Skeletal muscle cell (primary cell): ENCODE results near the gene AAK1.
"Not testable (repeated sequence)": the region's sequence is repeated elsewhere in the genome, so short reads cannot be mapped to it uniquely, and the experiment has no call there.

Source experiments
- DNase-seq: peaks from one replicate; pipeline ENCODE4 v3.0.0-alpha.2; 2010; ENCODE audit warnings: low read depth
- H3K4me3 ChIP-seq: 2 replicates; pipeline ENCODE4 v1.5.1; 2011; ENCODE audit warnings: low read depth, mild to moderate bottlenecking, control low read depth, low read length, moderate library complexity

The AAK1 gene

GRCh38 chr2:69629921-69630608 lies 13.5 kb downstream of the AAK1 start:
- no peak overlapping the region for H3K4me3 ChIP-seq
- DNase-seq = no peak

- H3K4me3 ChIP-seq = no peak overlapping the region
- DNase-seq = no peak
Measured at GRCh38 chr2:69628325-69629021, 15.1 kb downstream of the AAK1 start.

- no peak for DNase-seq
Measured at GRCh38 chr2:69625078-69625795, 18.3 kb downstream of the AAK1 start.

GRCh38 chr2:69624611-69625010 lies 18.9 kb downstream of the AAK1 start:
- no peak for DNase-seq
- no peak overlapping the region for H3K4me3 ChIP-seq

More at GRCh38 chr2:69625078-69625795, 18.3 kb downstream of the AAK1 start:
- H3K4me3 ChIP-seq = no peak overlapping the region

GRCh38 chr2:69624131-69624530 lies 19.4 kb downstream of the AAK1 start:
- no peak for DNase-seq
- no peak overlapping the region for H3K4me3 ChIP-seq

- H3K4me3 ChIP-seq = no peak overlapping the region
- no peak for DNase-seq
Measured at GRCh38 chr2:69623236-69623635, 20.3 kb downstream of the AAK1 start.

GRCh38 chr2:69622805-69623204 lies 20.7 kb downstream of the AAK1 start:
- not testable (repeated sequence) for DNase-seq, H3K4me3 ChIP-seq

- not testable (repeated sequence) for DNase-seq, H3K4me3 ChIP-seq
Measured at GRCh38 chr2:69622017-69622540, 21.5 kb downstream of the AAK1 start.

GRCh38 chr2:69621440-69621839 lies 22.1 kb downstream of the AAK1 start:
- no peak for DNase-seq
- H3K4me3 ChIP-seq = no peak overlapping the region

- no peak overlapping the region for H3K4me3 ChIP-seq
- DNase-seq = no peak
Measured at GRCh38 chr2:69620870-69621269, 22.7 kb downstream of the AAK1 start.

- no peak overlapping the region for H3K4me3 ChIP-seq
- DNase-seq = no peak
Measured at GRCh38 chr2:69619725-69620124, 23.8 kb downstream of the AAK1 start.

GRCh38 chr2:69618362-69618761 lies 25.2 kb downstream of the AAK1 start:
- no peak for DNase-seq

GRCh38 chr2:69617744-69618143 lies 25.8 kb downstream of the AAK1 start:
- no peak for DNase-seq
- H3K4me3 ChIP-seq = no peak overlapping the region

More at GRCh38 chr2:69618362-69618761, 25.2 kb downstream of the AAK1 start:
- no peak overlapping the region for H3K4me3 ChIP-seq

- DNase-seq = no peak
- H3K4me3 ChIP-seq = no peak overlapping the region
Measured at GRCh38 chr2:69616755-69617154, 26.8 kb downstream of the AAK1 start.

- no peak for DNase-seq
- no peak overlapping the region for H3K4me3 ChIP-seq
Measured at GRCh38 chr2:69615969-69616368, 27.6 kb downstream of the AAK1 start.

GRCh38 chr2:69615078-69615625 lies 28.4 kb downstream of the AAK1 start:
- DNase-seq = no peak

GRCh38 chr2:69612707-69613106 lies 30.8 kb downstream of the AAK1 start:
- no peak overlapping the region for H3K4me3 ChIP-seq
- DNase-seq = no peak

More at GRCh38 chr2:69615078-69615625, 28.4 kb downstream of the AAK1 start:
- no peak overlapping the region for H3K4me3 ChIP-seq

GRCh38 chr2:69612200-69612599 lies 31.3 kb downstream of the AAK1 start:
- no peak for DNase-seq
- H3K4me3 ChIP-seq = no peak overlapping the region

GRCh38 chr2:69608109-69608508 lies 35.4 kb downstream of the AAK1 start:
- no peak for DNase-seq
- no peak overlapping the region for H3K4me3 ChIP-seq

GRCh38 chr2:69606771-69607170 lies 36.8 kb downstream of the AAK1 start:
- DNase-seq = not testable (repeated sequence)

More at GRCh38 chr2:69606771-69607170, 36.8 kb downstream of the AAK1 start:
- not testable (repeated sequence) for H3K4me3 ChIP-seq
